Measurements from ENCODE around the gene DISC1.
"Not testable (repeated sequence)": the region's sequence is repeated elsewhere in the genome, so short reads cannot be mapped to it uniquely, and the experiment has no call there.

DISC1 gene

DNA sequence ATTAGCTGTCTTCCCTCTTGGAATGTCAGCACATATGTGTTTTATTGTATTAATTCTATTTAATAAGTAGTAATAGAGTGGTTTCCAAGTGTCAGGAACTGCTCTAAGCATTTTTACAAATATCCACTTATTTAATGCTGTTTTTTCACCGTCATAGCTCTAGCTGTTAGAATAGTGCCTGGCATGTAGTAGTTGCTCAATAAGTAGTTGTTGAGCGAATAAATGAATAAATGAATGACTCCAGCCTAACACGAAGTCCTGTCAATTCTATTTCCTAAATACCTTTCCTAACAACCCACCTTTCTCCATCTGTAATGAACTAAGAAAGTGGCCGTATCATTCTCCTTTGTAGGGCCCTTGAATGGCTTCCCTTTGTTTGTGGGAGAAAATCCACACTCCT is 312.5 kb downstream of the DISC1 start:
- no peak for TF ChIP-seq TARDBP (IDR thresholded peaks at IDR 0.05)
- TF ChIP-seq FOXK2 (IDR thresholded peaks at IDR 0.05): no peak
- TF ChIP-seq, protein P1, sequence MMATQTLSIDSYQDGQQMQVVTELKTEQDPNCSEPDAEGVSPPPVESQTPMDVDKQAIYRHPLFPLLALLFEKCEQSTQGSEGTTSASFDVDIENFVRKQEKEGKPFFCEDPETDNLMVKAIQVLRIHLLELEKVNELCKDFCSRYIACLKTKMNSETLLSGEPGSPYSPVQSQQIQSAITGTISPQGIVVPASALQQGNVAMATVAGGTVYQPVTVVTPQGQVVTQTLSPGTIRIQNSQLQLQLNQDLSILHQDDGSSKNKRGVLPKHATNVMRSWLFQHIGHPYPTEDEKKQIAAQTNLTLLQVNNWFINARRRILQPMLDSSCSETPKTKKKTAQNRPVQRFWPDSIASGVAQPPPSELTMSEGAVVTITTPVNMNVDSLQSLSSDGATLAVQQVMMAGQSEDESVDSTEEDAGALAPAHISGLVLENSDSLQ (IDR thresholded peaks at IDR 0.05): no peak
- TF ChIP-seq BHLHE40 (IDR thresholded peaks at IDR 0.05; ENCODE audit: borderline replicate concordance): no peak
- TF ChIP-seq ARNT (IDR thresholded peaks at IDR 0.05): no peak
- no peak for TF ChIP-seq L3MBTL2 (conservative IDR thresholded peaks at IDR 0.05)
- TF ChIP-seq ELF4 (IDR thresholded peaks at IDR 0.05): no peak
- TF ChIP-seq NFRKB (IDR thresholded peaks at IDR 0.05): no peak
- no peak for TF ChIP-seq CTBP1 (IDR thresholded peaks at IDR 0.05; ENCODE audit: borderline replicate concordance)
- TF ChIP-seq ZNF384 (IDR thresholded peaks at IDR 0.05): no peak
- TF ChIP-seq FOXA1 (IDR thresholded peaks at IDR 0.05): no peak
- no peak for TF ChIP-seq SP1 (IDR thresholded peaks at IDR 0.05)
- TF ChIP-seq SUZ12 (IDR thresholded peaks at IDR 0.05): no peak
- TF ChIP-seq FOXM1 (IDR thresholded peaks at IDR 0.05; ENCODE audit: borderline replicate concordance): no peak
- no peak for TF ChIP-seq HDGF (IDR thresholded peaks at IDR 0.05; ENCODE audit: borderline replicate concordance)
- no peak for DNase-seq (ENCODE audit: extremely low spot score)
- ChIA-PET CTCF (no interaction called here), POLR2A (no interaction called here)

DNA sequence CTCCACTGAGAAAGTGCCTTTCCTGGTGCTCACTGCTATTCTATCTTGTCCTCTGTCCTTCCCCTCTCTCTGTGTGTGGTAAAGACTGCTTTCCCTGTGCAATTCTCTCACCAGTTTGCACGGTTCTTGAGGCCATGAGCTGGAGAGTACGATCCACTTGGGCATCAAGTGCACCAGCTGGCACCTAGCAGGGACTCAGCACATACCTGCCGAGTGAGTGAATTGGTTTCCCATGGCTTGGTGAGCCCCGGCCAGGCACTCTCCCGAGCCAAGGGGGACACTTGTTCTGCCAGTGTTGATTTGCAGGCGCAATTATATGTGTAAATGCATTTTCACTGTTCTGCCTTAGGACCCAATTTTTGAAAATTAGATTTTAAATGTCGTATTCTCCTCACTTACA is 313.5 kb downstream of the DISC1 start:
- no peak for TF ChIP-seq ARNT (IDR thresholded peaks at IDR 0.05)
- TF ChIP-seq FOXM1 (IDR thresholded peaks at IDR 0.05; ENCODE audit: borderline replicate concordance): no peak
- no peak for TF ChIP-seq LEF1 (IDR thresholded peaks at IDR 0.05; ENCODE audit: borderline replicate concordance)
- TF ChIP-seq ZNF384 (IDR thresholded peaks at IDR 0.05): no peak
- TF ChIP-seq, protein P1 (IDR thresholded peaks at IDR 0.05): no peak
- no peak for TF ChIP-seq L3MBTL2 (conservative IDR thresholded peaks at IDR 0.05)
- no peak for TF ChIP-seq CTBP1 (IDR thresholded peaks at IDR 0.05; ENCODE audit: borderline replicate concordance)
- no peak for TF ChIP-seq ELF4 (IDR thresholded peaks at IDR 0.05)
- TF ChIP-seq HDGF (IDR thresholded peaks at IDR 0.05; ENCODE audit: borderline replicate concordance): no peak
- TF ChIP-seq TARDBP (IDR thresholded peaks at IDR 0.05): no peak
- no peak for TF ChIP-seq FOXA1 (IDR thresholded peaks at IDR 0.05)
- no peak for TF ChIP-seq SP1 (IDR thresholded peaks at IDR 0.05)
- no peak for TF ChIP-seq SUZ12 (IDR thresholded peaks at IDR 0.05)
- no peak for TF ChIP-seq FOXK2 (IDR thresholded peaks at IDR 0.05)
- TF ChIP-seq NFRKB (IDR thresholded peaks at IDR 0.05): no peak
- no peak for TF ChIP-seq BHLHE40 (IDR thresholded peaks at IDR 0.05; ENCODE audit: borderline replicate concordance)
- CTCF ChIA-PET: no interaction called here
- POLR2A ChIA-PET: no interaction called here
- no peak for DNase-seq (ENCODE audit: extremely low spot score)

DNA sequence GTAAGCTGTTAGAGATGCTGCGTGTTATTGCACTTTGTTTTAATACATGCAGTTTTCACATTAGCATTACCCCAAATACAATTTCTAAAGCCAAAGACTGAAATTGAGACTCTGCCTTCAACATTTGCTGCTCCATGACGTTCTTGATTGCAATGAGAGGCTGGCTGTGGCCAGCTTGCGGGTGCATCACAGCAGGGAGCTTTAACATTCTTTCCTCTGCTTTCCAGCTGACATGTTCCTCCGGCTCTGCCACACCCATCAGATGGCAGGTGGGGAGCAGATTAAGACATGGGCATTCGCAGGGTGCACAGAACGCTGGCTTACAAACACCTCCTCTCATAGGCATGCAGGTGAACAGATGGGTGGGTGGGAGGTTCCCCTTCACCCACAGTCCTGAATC is 314.1 kb downstream of the DISC1 start:
- TF ChIP-seq FOXA1 (IDR thresholded peaks at IDR 0.05): no peak
- no peak for TF ChIP-seq ELF4 (IDR thresholded peaks at IDR 0.05)
- no peak for TF ChIP-seq BHLHE40 (IDR thresholded peaks at IDR 0.05; ENCODE audit: borderline replicate concordance)
- no peak for TF ChIP-seq HDGF (IDR thresholded peaks at IDR 0.05; ENCODE audit: borderline replicate concordance)
- TF ChIP-seq SP1 (IDR thresholded peaks at IDR 0.05): no peak
- no peak for TF ChIP-seq FOXM1 (IDR thresholded peaks at IDR 0.05; ENCODE audit: borderline replicate concordance)
- DNase-seq (ENCODE audit: extremely low spot score): no peak
- ChIA-PET CTCF (no interaction called here), POLR2A (no interaction called here)

DNA sequence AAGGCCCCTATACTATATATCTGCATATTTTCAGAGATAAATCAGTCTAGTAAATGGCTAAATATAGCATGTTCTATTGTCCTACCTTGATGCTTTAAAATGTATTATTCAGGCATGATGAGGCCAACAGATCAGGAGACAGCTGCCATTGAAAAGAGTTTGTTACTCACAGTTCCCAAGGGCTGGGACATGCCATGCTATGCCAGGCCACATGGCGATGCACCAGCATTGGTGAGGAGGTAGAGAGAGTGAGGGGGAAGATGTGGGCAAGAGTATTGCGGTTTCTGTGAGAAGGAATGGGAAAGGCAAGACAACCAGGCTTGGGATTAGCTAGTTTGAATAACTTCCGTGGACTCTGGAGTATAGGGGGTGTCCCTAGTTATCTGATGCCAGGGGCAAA is 316.5 kb downstream of the DISC1 start:
- no peak for DNase-seq (ENCODE audit: extremely low spot score)
- POLR2A ChIA-PET: no interaction called here
- TF ChIP-seq, protein P1 (IDR thresholded peaks at IDR 0.05): no peak
- TF ChIP-seq LEF1 (IDR thresholded peaks at IDR 0.05; ENCODE audit: borderline replicate concordance) (no peak), FOXK2 (IDR thresholded peaks at IDR 0.05) (no peak), CTBP1 (IDR thresholded peaks at IDR 0.05; ENCODE audit: borderline replicate concordance) (no peak), SUZ12 (IDR thresholded peaks at IDR 0.05) (no peak), ELF4 (IDR thresholded peaks at IDR 0.05) (no peak), NFRKB (IDR thresholded peaks at IDR 0.05) (no peak), FOXM1 (IDR thresholded peaks at IDR 0.05; ENCODE audit: borderline replicate concordance) (no peak), FOXA1 (IDR thresholded peaks at IDR 0.05) (no peak), SP1 (IDR thresholded peaks at IDR 0.05) (no peak), L3MBTL2 (conservative IDR thresholded peaks at IDR 0.05) (no peak), ZNF384 (IDR thresholded peaks at IDR 0.05) (no peak), ARNT (IDR thresholded peaks at IDR 0.05) (no peak), TARDBP (IDR thresholded peaks at IDR 0.05) (no peak), BHLHE40 (IDR thresholded peaks at IDR 0.05; ENCODE audit: borderline replicate concordance) (no peak), HDGF (IDR thresholded peaks at IDR 0.05; ENCODE audit: borderline replicate concordance) (no peak)
- CTCF ChIA-PET: no interaction called here

- CTCF ChIA-PET; POLR2A ChIA-PET; DNase-seq (ENCODE audit: extremely low spot score): not testable (repeated sequence)
Measured at GRCh38 chr1:231948102-231948501, 321.5 kb downstream of the DISC1 start.

DNA sequence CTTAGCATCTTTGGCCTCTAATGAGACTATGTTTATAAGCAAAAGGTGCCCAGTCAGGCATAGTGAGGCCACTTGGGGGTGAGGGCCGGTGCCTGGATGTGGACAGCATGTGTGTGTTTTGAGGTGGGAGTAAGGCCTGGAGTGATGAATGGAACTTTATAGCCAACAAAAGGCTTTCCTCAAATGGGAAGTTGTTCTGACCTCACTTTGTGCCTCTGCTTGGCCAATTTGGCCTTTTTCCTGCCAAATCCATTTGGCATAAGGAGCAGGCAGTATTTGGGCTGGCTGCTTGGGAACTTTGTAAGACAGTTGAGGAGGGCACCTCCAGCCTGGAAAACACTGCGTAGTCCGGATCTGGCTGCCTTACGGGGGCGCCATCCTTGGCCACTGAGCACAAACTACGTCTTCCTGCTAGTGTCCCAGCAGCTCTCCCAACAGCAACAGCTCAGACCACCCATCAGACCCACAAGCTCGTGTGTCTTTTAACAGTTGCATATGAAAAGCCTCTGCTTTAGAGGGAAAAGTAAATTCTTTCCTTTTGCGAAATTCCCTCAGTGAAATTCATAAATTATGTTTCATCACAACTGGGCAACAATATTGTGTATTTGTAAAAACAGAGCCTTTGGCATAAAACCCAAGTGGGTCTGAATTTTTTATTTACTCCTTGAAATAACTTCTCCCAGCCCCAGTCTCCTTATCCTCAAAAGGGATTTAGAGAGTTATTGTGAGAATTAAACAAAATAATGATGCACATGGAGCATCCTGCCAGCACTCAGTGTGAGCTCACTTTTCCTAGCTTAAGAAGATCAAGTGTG is 322.9 kb downstream of the DISC1 start:
- TF ChIP-seq SP1 (IDR thresholded peaks at IDR 0.05) (no peak), FOXA1 (IDR thresholded peaks at IDR 0.05) (no peak), SUZ12 (IDR thresholded peaks at IDR 0.05) (no peak), L3MBTL2 (conservative IDR thresholded peaks at IDR 0.05) (no peak), BHLHE40 (IDR thresholded peaks at IDR 0.05; ENCODE audit: borderline replicate concordance) (no peak), LEF1 (IDR thresholded peaks at IDR 0.05; ENCODE audit: borderline replicate concordance) (no peak), FOXK2 (IDR thresholded peaks at IDR 0.05) (no peak), ELF4 (IDR thresholded peaks at IDR 0.05) (no peak), FOXM1 (IDR thresholded peaks at IDR 0.05; ENCODE audit: borderline replicate concordance) (no peak), TARDBP (IDR thresholded peaks at IDR 0.05) (no peak), NFRKB (IDR thresholded peaks at IDR 0.05) (no peak), ZNF384 (IDR thresholded peaks at IDR 0.05) (no peak), HDGF (IDR thresholded peaks at IDR 0.05; ENCODE audit: borderline replicate concordance) (no peak), ARNT (IDR thresholded peaks at IDR 0.05) (no peak), CTBP1 (IDR thresholded peaks at IDR 0.05; ENCODE audit: borderline replicate concordance) (no peak)
- TF ChIP-seq, protein P1 (IDR thresholded peaks at IDR 0.05): no peak
- POLR2A ChIA-PET: no interaction called here
- no peak for DNase-seq (ENCODE audit: extremely low spot score)
- CTCF ChIA-PET: no interaction called here
